Mesothelial cell of epicardium (in vitro differentiated cells): Measurements from ENCODE around the gene DUSP9. TPM values are rescaled to one million over a fixed set of nuclear protein-coding genes. Genes with fewer than 3 reads are reported as not detected.
A peak's percentile ranks its signal among the peaks of the same experiment; 100 is the strongest.
"Not testable (repeated sequence)": the region's sequence is repeated elsewhere in the genome, so short reads cannot be mapped to it uniquely, and the experiment has no call there.

ENCODE experiments used
- DNase-seq, 2 experiments: peaks; one replicate each; pipeline ENCODE4 v3.0.0; 2021; ENCODE audit warnings: low spot score in 2 of 2; ENCODE audit not compliant: unreplicated experiment in 2 of 2
- H3K27ac Mint-ChIP-seq: 2 replicates; pipeline ENCODE4 v1.8.0; 2021; ENCODE audit warnings: mixed read lengths
- H3K27me3 Mint-ChIP-seq: 2 replicates; pipeline ENCODE4 v1.8.0; 2021; ENCODE audit warnings: low read depth, mixed read lengths
- H3K36me3 Mint-ChIP-seq: 2 replicates; pipeline ENCODE4 v1.8.0; 2021; ENCODE audit warnings: mixed read lengths
- H3K4me1 Mint-ChIP-seq: 2 replicates; pipeline ENCODE4 v1.8.0; 2021; ENCODE audit warnings: mixed read lengths
- H3K4me3 Mint-ChIP-seq: 2 replicates; pipeline ENCODE4 v1.8.0; 2021; ENCODE audit warnings: mild to moderate bottlenecking, moderate library complexity, mixed read lengths
- H3K9me3 Mint-ChIP-seq: 2 replicates; pipeline ENCODE4 v1.8.0; 2021; ENCODE audit warnings: mixed read lengths
- total RNA-seq: library from RNA; stranded (reverse); gene quantifications from 3 replicates; pipeline ENCODE4 v1.2.1, GENCODE V29; 2021
- TF ChIP-seq, protein P1 (sequence below): fragments of 200-600 bp; sonication (generic); IDR thresholded peaks from one replicate; pipeline ENCODE4 v1.5.0; 2021; ENCODE audit warnings: antibody characterized with exemption; ENCODE audit not compliant: unreplicated experiment

DUSP9 gene
- total RNA-seq, 1 donor from 2014 or later, result 3.7 TPM

DNA sequence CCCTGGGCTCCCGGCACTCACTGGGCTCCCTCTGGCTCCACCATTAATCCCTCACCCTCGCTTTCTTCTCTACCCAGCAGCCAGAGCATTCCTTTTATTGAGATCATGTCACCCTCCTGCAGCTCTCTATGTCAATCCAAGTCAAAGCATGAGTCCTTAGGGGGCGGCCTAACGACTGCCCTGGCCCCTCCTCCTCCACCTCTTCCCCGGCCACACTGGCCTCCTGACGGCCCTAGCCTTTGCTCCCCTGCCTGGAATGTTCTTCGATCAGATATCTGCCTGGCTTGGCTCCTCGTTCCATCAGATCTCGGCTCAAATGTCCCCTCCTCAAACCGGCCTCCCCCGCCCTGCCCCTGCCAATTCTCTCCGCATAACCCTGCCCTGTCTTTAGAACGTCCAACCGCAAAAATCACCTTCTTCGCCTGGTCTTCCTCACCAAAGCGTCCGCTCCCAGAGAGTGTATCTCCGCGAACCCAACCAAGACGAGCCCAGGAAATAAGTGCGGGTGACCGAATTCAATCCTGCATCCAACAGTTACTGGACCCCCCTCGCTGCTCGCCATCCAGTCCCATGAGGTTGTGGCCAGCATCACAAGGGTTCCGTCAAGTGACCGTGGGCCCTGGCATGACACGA lies 27.3 kb downstream of the DUSP9 start:
- Mint-ChIP-seq H3K9me3 (peaks cover 3% of the 10 kb centered on the region), H3K36me3 (peaks cover 2% of the 10 kb centered on the region), H3K4me1 (peaks cover 9% of the 10 kb centered on the region), H3K27me3 (peaks cover 26% of the 10 kb centered on the region), H3K4me3 (peak overlapping the region; percentile 39), H3K27ac (no peak overlapping the region)
- TF ChIP-seq, protein P1, sequence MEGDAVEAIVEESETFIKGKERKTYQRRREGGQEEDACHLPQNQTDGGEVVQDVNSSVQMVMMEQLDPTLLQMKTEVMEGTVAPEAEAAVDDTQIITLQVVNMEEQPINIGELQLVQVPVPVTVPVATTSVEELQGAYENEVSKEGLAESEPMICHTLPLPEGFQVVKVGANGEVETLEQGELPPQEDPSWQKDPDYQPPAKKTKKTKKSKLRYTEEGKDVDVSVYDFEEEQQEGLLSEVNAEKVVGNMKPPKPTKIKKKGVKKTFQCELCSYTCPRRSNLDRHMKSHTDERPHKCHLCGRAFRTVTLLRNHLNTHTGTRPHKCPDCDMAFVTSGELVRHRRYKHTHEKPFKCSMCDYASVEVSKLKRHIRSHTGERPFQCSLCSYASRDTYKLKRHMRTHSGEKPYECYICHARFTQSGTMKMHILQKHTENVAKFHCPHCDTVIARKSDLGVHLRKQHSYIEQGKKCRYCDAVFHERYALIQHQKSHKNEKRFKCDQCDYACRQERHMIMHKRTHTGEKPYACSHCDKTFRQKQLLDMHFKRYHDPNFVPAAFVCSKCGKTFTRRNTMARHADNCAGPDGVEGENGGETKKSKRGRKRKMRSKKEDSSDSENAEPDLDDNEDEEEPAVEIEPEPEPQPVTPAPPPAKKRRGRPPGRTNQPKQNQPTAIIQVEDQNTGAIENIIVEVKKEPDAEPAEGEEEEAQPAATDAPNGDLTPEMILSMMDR, result no peak
- peak in 1 of 2 experiments; percentile 25 for DNase-seq

- TF ChIP-seq, protein P1, result no peak
- Mint-ChIP-seq H3K4me3 (no peak overlapping the region), H3K27me3 (no peaks in the 10 kb centered on the region), H3K4me1 (peaks cover 3% of the 10 kb centered on the region), H3K27ac (no peak overlapping the region), H3K9me3 (peaks cover 13% of the 10 kb centered on the region), H3K36me3 (peaks cover 2% of the 10 kb centered on the region)
- no peak for DNase-seq
Observed at GRCh38 chrX:153681175-153681574, 34.2 kb downstream of the DUSP9 start.

DNA sequence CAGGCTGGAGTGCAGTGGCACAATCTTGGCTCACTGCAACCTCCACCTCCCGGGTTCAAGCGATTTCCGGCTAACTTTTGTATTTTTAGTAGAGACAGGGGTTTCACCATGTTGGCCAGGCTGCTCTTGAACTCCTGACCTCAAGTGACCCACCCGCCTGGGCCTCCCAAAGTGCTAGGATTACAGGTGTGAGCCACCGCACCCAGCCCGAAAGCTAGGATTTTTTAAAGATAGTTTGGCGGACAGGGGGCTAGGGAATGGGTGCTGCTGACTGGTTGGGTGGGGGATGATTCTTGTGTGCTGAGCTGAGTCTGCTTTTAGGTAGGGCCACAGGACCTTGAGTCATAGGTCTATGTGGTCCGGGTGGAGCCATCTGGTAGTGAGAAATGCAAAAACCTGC lies 36.5 kb downstream of the DUSP9 start:
- not testable (repeated sequence) for H3K27ac Mint-ChIP-seq, DNase-seq, H3K4me3 Mint-ChIP-seq

DNA sequence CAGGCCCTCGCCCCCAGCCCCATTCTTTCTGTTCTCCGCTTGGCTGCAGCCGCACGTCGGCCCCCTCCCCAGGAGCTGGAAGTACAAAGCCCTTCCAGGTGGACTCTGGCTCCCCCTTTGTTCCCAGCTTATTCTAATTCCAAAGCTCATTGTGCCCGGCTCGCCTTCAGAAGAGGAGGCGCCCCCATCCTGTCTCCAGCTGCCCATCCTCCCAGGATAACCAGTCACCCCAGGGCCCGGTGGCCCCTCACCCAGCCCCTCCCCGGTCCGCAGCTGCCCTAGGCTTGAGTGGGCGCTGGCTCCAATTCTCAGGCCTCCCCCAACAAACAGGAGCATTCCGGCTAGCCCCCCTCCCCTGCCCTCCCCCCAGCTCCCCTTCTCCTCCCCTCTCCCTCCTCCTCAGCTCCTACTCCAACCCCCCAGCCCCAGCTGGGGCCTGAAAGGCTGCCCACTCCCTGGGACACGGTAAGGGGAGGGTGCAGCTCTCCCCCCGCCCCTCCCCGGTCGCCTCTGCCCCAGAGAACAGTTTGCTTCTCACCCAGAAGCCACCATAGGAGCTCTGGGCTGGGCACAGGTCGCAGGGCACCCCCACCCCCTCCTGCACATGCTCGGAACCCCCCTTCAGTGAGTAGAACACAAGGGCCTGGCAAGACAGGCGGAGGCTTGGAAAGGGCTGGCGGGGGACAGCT lies 37.6 kb downstream of the DUSP9 start:
- DNase-seq, result no peak
- H3K9me3 Mint-ChIP-seq, result peaks cover 13% of the 10 kb centered on the region
- no peak overlapping the region for H3K4me3 Mint-ChIP-seq

More for the DNA sequence above, 36.5 kb downstream of the DUSP9 start:
- not testable (repeated sequence) for H3K27me3 Mint-ChIP-seq, H3K36me3 Mint-ChIP-seq, H3K4me1 Mint-ChIP-seq
- H3K9me3 Mint-ChIP-seq, result peaks cover 13% of the 10 kb centered on the region

GRCh38 chrX:153685156-153685536 lies 38.1 kb downstream of the DUSP9 start:
- TF ChIP-seq, protein P1, result no peak
- Mint-ChIP-seq H3K9me3 (peaks cover 10% of the 10 kb centered on the region), H3K36me3 (peaks cover 2% of the 10 kb centered on the region), H3K4me1 (peaks cover 9% of the 10 kb centered on the region), H3K27ac (no peak overlapping the region), H3K27me3 (no peaks in the 10 kb centered on the region), H3K4me3 (no peak overlapping the region)
- no peak for DNase-seq

More for the DNA sequence above, 37.6 kb downstream of the DUSP9 start:
- peaks cover 9% of the 10 kb centered on the region for H3K4me1 Mint-ChIP-seq
- H3K27me3 Mint-ChIP-seq, result no peaks in the 10 kb centered on the region
- peaks cover 2% of the 10 kb centered on the region for H3K36me3 Mint-ChIP-seq
- TF ChIP-seq, protein P1, result no peak
- H3K27ac Mint-ChIP-seq, result no peak overlapping the region
